Fibroblast of the aortic adventitia (primary cell): ENCODE measurements around the gene CCDC51. TPM values are rescaled to one million over a fixed set of nuclear protein-coding genes. Genes with fewer than 3 reads are reported as not detected.
"Not testable (repeated sequence)": the region's sequence is repeated elsewhere in the genome, so short reads cannot be mapped to it uniquely, and the experiment has no call there.

Experiments
- DNase-seq: peaks from one replicate; pipeline ENCODE4 v3.0.0-alpha.2; 2010; ENCODE audit warnings: low read depth
- H3K4me3 ChIP-seq: 2 replicates; pipeline ENCODE4 v1.5.1; 2011; ENCODE audit warnings: low read depth, mild to moderate bottlenecking, control low read depth, low read length, moderate library complexity
- total RNA-seq: library from RNA; depleted of rRNA; stranded (reverse); fragments of >200 nt; gene quantifications from 2 replicates; pipeline ENCODE4 v1.2.3, GENCODE V29; 2012; ENCODE audit warnings: low replicate concordance
- TF ChIP-seq, protein P1 (sequence below): IDR thresholded peaks from 2 replicates; pipeline ENCODE4 v1.5.1; 2011; ENCODE audit warnings: mild to moderate bottlenecking, low read length, control low read depth, inconsistent platforms; ENCODE audit not compliant: insufficient read depth

The CCDC51 gene
- total RNA-seq, 1 donor, result 19.3 TPM

DNA sequence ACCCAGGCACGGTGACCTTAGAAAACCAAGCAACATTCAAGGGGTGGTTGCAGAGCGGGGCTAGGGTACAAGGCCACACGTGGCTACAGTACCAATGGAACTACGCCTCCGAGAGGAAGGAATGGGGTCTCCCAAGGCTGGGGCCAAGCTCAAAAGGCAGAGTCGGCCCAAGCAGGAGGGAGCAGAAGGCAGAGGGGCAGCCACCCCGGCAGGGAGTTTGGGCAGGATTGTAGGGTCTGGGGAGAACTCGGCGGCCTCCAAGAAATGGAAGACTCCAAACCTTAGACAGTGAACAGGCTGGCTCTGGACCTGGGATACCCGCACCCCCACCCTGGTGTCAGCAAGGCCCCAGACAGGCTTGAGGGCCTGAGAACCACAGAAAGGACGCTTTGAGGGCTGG lies 35.3 kb upstream of the CCDC51 start:
- TF ChIP-seq, protein P1, sequence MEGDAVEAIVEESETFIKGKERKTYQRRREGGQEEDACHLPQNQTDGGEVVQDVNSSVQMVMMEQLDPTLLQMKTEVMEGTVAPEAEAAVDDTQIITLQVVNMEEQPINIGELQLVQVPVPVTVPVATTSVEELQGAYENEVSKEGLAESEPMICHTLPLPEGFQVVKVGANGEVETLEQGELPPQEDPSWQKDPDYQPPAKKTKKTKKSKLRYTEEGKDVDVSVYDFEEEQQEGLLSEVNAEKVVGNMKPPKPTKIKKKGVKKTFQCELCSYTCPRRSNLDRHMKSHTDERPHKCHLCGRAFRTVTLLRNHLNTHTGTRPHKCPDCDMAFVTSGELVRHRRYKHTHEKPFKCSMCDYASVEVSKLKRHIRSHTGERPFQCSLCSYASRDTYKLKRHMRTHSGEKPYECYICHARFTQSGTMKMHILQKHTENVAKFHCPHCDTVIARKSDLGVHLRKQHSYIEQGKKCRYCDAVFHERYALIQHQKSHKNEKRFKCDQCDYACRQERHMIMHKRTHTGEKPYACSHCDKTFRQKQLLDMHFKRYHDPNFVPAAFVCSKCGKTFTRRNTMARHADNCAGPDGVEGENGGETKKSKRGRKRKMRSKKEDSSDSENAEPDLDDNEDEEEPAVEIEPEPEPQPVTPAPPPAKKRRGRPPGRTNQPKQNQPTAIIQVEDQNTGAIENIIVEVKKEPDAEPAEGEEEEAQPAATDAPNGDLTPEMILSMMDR, result no peak
- DNase-seq, result no peak
- H3K4me3 ChIP-seq, result no peak overlapping the region

DNA sequence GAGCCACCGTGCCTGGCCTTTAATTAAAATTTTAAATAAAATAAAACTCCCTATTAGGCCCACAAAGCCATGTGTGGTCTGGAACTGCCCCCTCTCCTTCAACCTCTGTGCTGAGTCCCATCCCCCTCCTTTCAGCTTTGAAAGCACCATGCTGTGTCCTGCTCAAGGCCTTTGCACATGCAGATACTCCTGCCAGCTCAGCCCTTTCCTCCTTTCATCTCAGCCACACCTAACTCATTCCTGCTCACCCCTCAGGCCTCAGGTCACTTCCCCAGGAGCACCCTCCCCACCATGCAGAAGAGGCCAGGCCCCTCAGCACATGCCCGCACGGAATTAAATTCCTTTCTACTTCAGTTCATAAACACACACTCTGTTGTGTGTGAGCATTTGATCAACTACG lies 34.7 kb upstream of the CCDC51 start:
- TF ChIP-seq, protein P1, result no peak
- DNase-seq, result no peak

DNA sequence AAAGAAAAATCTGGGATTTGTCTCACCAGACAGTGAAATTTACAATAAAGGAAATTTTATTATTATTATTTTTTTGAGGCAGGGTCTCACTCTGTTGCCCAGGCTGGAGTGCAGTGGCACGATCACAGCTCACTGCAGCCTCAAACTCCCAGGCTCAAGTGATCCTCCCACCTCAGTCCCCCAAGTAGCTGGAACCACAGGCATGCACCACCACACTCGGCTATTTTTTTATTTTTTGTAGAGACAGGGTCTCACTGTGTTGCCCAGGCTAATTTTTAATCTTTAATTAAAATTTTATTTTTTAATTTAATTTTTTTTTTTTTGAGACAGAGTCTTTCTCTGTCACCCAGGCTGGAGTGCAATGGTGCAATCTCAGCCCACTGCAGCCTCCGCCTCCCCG lies 34.1 kb upstream of the CCDC51 start:
- DNase-seq, H3K4me3 ChIP-seq: not testable (repeated sequence)

More for the DNA sequence above, 34.7 kb upstream of the CCDC51 start:
- H3K4me3 ChIP-seq, result no peak overlapping the region

DNA sequence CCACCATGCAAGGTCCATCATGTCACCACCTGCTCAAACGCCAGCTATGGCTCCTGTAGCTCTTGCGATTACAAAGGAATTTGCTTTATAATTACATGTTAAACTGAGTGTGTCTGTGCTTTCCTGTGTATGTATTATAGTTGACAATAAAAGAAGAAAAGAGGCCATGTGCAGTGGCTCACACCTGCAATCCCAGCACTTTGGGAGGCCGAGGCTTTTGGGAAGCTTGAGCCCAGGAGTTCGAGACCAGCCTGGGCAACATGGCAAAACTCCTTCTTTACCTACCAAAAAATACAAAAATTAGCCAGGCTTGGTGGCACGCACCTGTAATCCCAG lies 33.7 kb upstream of the CCDC51 start:
- no peak for DNase-seq
- TF ChIP-seq, protein P1, result no peak

DNA sequence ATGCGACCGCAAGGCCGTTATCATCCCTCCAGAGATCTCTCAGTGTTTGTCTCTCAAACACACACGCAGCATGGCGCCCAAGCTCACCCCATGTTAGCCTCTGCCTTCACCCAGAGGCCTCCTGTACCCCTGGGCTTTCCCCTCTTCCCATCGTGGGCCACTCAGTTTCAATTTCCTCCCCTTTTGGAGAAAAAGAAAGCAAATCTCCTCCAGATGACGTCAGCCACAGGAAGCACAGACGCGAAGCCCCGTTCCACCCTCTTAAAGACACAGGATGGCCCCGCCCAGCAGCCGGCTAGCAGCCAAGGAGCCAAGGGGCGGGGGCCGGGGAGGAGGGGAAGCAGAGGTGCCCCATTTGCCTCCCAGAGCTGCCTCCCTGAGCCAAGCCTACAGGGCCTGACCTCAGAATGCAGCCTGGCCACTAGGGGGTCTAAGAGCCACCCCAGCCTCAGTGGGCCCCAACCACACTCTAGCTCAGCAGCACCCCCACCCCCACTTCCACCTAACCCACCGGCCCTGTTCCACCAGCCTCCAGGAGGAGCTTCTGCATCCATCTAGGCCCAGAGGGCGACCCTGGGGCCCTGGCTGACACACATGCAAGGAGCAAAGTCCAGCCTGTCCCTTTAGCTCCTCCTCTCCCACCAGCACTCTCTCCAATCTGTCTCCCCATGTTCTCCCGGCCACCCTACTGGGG lies 33.2 kb upstream of the CCDC51 start:
- H3K4me3 ChIP-seq, result peak overlapping the region; percentile 78
- DNase-seq, result peak; percentile 92
- TF ChIP-seq, protein P1, result peak; percentile 43

More for the DNA sequence above, 33.7 kb upstream of the CCDC51 start:
- H3K4me3 ChIP-seq, result no peak overlapping the region

DNA sequence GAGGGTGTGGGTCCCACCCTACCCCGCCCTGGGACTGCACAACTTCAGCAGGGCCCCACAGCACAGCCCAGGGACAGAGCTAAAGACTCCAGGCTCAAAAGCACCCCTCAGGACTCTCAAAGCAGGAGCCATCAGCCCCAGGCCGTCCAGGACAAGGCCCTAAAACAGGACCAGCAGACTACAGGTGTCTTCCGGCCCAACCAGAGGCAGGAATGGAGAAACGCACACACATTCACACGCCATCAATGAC lies 32.7 kb upstream of the CCDC51 start:
- peak overlapping the region; percentile 78 for H3K4me3 ChIP-seq
- no peak for DNase-seq
- TF ChIP-seq, protein P1, result no peak

DNA sequence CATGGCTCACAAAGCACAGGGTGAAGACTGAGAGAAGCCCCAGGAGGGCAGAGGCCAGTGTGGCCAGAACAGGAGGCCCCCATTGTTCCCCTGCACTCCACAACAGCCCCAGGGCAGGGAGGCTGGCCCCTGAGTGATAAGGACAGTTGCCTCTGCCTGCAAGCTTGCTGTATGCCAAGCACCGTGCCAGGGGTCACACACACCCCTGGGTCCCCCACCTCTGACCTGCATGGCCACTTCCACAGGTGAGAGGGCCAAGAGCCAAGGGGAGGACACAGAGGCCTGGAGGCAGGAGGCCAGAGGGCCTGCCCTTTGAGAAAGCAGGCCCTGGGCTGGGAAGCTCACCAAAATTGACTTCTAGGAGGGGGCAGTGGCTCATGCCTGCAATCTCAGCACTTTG lies 30.4 kb upstream of the CCDC51 start:
- no peak for DNase-seq
- no peak overlapping the region for H3K4me3 ChIP-seq
- TF ChIP-seq, protein P1, result no peak
